HG03571 (cell line): ENCODE results near the gene SPPL2C.

Experiments
- ATAC-seq: cut with Tn5 transposase; IDR thresholded peaks from one replicate; pipeline ENCODE4 v1.9.1; 2021; ENCODE audit not compliant: unreplicated experiment

The SPPL2C gene

DNA sequence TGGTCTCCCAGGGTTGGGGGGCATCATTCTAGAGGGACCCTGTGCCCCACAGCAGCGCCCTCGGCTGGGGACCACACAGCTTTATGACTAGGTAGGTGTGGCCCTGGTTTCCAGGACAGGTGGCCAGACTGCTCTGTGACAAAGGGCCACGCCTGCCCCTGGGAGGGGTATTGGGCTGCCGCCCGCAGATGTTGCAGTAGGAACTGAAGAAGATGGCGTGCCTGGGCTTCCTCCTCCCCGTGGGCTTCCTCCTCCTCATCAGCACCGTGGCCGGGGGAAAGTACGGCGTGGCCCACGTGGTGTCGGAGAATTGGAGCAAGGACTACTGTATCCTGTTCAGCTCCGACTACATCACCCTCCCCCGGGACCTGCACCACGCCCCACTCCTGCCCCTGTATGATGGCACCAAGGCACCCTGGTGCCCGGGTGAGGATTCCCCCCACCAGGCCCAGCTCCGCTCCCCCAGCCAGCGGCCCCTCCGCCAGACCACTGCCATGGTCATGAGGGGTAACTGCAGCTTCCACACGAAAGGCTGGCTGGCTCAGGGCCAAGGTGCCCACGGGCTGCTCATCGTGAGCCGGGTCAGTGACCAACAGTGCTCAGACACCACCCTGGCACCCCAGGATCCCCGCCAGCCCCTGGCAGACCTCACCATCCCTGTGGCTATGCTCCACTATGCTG lies at the start of gene SPPL2C:
SPPL2C (plus strand) TSS at position 187 of the 681 bp plus-strand sequence; CDS start at position 213, 26 bp downstream.
- no peak for ATAC-seq

DNA sequence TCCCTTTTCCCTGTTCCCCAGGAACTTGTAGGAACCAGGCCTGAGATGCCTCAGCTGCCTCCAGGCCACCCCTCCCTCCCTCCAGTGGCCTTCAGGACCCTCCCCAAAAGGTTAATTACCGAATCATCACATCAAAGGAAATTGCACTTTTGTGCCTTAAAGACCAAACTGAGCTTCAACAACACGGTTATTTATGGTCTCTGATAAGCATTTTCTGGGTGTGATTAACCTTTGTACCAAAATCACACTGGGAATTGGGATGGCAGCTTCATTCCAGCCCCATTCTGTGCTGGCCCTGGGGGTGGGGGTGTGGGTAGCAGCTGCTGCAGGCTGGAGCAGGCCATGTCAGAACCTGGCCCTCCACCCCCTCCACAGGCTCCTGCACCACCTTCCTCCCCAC lies 43.9 kb upstream of the SPPL2C start:
- ATAC-seq: no peak

DNA sequence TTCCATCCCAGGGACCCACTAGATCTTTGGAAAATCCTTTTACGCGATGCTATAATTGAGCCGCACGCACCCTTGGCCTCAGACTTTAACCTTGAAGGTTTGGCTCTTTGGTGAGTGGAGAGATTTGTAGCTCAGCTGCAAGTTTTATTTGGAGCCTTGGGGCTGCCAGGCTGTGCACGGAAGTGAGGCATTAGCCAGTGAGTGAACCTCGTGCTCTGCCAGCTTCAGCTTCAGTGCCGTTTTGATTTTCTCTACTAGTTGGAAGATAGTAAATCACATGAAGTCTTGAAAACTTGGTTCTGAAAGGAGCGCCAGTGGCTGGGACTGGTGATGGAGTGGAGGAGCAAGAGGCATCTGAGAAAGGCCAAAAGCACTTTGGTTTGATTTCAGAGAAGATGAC lies 43.3 kb upstream of the SPPL2C start:
- no peak for ATAC-seq

GRCh38 chr17:45808845-45809244 lies 35.8 kb upstream of the SPPL2C start:
- ATAC-seq: no peak

DNA sequence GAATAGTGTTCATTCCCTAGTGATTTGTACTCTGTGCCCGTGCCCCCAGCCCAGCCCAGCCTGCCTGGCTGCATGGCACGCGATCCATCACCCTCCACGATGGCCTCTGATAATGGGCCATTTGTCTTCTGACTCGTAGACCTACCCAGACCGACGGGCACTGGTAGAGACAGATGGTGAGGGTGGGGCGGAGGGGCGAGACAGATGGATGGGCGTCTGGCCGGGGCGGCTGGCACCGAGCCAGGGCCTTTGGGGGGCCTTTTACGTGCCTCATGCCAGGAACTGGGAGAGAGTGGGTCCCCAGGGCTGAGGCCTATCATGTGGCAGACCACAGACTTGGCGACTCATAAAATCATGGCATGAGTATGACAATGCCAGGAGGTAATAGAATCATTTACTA lies 35.2 kb upstream of the SPPL2C start:
- no peak for ATAC-seq

GRCh38 chr17:45812102-45812501 lies 32.6 kb upstream of the SPPL2C start:
- no peak for ATAC-seq

DNA sequence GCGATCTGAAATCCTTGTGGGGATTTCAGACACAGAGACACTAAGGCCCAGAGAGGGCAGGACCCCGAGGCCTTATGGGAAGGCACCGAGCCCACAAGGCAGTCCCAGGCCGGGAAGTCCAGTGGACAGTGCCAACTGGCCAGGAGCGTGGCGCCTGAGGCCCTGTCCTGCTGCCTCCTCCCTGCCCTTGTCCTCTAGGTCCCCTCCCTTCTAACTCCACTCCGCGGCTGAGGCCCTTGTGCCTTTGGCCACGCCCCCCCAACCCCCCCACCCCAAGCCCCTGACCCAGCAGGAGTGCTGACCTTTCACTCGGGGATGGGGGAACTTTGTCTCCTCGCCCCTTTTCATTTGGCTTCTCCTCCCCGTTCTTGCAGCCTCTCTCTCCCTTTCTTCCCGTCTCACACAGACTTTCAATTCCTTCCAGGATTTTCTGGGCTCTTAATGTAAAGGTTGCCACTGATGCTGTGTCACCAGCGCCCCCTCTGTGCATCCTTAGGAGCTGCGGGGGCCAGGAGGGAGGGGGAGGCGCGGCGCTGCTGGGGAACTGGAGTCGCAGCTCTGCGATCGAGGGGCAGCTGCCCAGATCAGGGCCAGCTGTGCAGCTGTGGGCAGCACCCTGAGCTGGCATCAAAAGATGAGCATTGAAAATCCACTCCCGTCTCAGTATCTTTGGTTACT lies 31.5 kb upstream of the SPPL2C start:
- no peak for ATAC-seq

GRCh38 chr17:45814622-45815606 lies 29.8 kb upstream of the SPPL2C start:
- ATAC-seq: no peak

- no peak for ATAC-seq
These were observed 28.9 kb upstream of the SPPL2C start for GRCh38 chr17:45815752-45816151.

GRCh38 chr17:45818041-45818440 lies 26.6 kb upstream of the SPPL2C start:
- ATAC-seq: no peak

GRCh38 chr17:45818699-45819098 lies 26.0 kb upstream of the SPPL2C start:
- ATAC-seq: no peak

GRCh38 chr17:45819632-45820031 lies 25.0 kb upstream of the SPPL2C start:
- ATAC-seq: no peak

- ATAC-seq: no peak
These were observed 24.5 kb upstream of the SPPL2C start for GRCh38 chr17:45820052-45820780.

DNA sequence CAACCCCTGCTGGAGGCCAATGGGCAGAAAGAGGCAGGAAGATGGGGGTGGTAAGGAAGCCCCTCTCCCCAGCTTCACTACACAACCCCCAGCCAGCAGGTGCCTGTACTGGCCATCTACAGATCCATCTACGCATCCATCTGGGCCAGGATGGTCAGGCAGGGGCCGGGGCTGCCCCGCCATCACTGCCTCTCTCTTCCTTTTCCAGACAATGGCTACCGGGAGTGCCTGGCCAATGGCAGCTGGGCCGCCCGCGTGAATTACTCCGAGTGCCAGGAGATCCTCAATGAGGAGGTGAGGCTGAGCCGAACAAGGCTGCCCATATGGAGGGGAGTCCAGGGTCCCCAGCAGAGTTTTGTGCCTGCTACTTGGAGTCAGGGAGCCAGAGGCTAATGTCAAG lies 23.5 kb upstream of the SPPL2C start:
- no peak for ATAC-seq

- no peak for ATAC-seq
These were observed 21.1 kb upstream of the SPPL2C start for GRCh38 chr17:45823598-45823997.

- ATAC-seq: no peak
These were observed 20.2 kb upstream of the SPPL2C start for GRCh38 chr17:45824475-45824874.

DNA sequence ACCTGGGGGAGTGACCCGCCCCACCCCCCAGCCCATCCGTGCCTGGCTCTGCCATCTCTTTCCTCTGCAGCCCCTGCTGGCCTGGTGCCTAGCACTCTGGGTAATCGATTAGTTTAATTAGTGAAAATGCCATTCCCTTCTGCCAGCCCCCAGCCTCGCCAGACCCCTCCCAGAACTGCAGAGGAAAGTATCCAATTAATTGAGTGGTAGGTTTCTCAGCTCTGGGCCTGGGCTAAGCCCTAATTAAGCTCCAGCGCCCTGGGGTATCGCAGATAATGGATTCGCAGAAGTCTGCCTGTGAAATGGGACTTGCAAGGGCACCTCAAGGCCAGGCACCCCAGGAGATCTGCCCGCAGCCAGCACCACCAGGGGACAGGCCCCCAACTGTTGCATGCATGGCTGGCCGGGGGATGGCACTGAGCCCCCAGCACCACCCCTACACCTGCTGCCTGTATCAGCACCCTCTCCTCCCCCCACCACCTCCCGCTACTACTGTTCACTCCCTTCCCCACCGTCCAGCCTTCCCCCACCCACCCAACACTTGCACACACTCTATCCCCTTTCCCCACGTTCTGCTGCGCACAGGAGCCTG lies 19.7 kb upstream of the SPPL2C start:
- ATAC-seq: no peak

- no peak for ATAC-seq
These were observed 18.9 kb upstream of the SPPL2C start for GRCh38 chr17:45825792-45826191.

DNA sequence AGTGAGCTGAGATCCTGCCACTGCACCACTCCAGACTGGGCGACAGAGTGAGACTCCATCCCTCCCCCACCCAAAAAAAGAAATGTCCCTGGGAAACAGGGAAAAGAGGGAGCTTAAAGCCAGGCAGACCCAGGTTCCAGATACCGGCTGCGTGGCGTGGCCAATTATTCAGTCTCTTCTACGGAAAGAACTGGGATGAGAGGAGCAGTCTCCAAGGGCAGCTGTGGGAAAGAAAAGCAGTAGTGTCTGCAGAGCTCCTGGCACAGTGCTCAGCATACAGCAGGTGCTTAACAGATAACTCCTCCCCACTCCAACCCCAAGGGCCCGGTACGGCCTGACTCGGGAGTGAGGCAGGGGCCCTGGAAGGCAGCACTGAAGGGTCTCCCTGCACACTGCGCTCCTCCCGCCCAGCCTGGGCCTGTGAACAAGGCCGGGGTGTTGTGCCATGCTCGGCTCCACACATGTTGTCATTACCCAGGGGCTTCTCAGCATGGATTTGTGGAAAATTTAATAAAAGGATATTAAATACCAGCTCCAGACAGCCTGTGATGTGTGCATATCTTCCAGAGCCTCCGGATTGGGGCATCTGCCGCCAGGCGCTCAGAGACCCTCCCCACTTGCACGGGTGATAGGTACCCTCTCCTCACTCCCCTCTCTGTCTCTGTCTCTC lies 17.6 kb upstream of the SPPL2C start:
- ATAC-seq: no peak

DNA sequence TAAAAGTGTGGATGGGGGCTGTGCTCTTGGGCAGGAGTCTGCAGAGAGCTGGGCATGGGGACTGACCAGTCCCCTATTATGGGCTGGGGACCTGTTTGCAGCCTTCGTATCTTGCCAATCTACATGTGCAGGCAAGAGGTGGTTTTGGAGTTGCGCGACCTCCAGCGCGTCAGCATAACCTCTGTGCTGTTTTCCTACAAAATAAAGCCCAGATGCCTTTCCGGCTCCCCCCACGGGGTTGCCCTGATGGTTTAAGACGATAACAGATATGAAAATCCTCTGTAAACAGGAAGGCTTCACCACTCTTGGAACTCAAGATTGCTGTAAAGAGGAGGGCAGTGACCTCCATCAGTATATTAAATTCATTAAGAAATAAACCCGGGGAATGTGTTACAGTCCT lies 16.5 kb upstream of the SPPL2C start:
- ATAC-seq: no peak
